Heart left ventricle (tissue), 16 donors: ENCODE measurements around the gene DSCAML1. TPM values are rescaled to one million over a fixed set of nuclear protein-coding genes. Genes with fewer than 3 reads are reported as not detected.

Experiments
- ATAC-seq, 4 donors: fragments of 200-7000 bp; cut with Tn5 transposase; one replicate each; pipeline ENCODE4 v1.9.1; 2020 to 2022; ENCODE audit warnings: moderate library complexity in 4 of 4, mild to moderate bottlenecking in 3 of 4, moderate number of reproducible peaks in 1 of 4
- DNase-seq, 5 donors: peaks; one replicate each; pipeline ENCODE4 v3.0.0-alpha.2; 2020
- H3K27ac ChIP-seq, 12 donors: fragments of 200-600 bp; sonication (generic) in 4 of 12; one replicate each; pipeline versions ENCODE4 v1.5.0 to v1.8.0; 2016 to 2022; ENCODE audit warnings: mild to moderate bottlenecking in 2 of 12
- H3K27me3 ChIP-seq, 9 donors: fragments of 200-600 bp; sonication (generic) in 2 of 9; one replicate each; pipeline versions ENCODE4 v1.5.1 to v1.8.0; 2016 to 2022; ENCODE audit warnings: mild to moderate bottlenecking in 3 of 9
- H3K36me3 ChIP-seq, 9 donors: fragments of 200-600 bp; sonication (generic) in 2 of 9; one replicate each; pipeline versions ENCODE4 v1.5.0 to v1.8.0; 2018 to 2022; ENCODE audit warnings: mild to moderate bottlenecking in 2 of 9
- H3K4me1 ChIP-seq, 12 donors: fragments of 200-600 bp; sonication (generic) in 4 of 12; one replicate each; pipeline versions ENCODE4 v1.5.0 to v1.8.0; 2016 to 2022; ENCODE audit warnings: mild to moderate bottlenecking in 3 of 12
- H3K4me3 ChIP-seq, 12 donors: fragments of 200-600 bp; sonication (generic) in 4 of 12; one replicate each; pipeline versions ENCODE4 v1.5.0 to v1.8.0; 2017 to 2022; ENCODE audit warnings: mild to moderate bottlenecking in 9 of 12, moderate library complexity in 4 of 12
- H3K9me3 ChIP-seq, 12 donors: fragments of 200-600 bp; sonication (generic) in 4 of 12; one replicate each; pipeline versions ENCODE4 v1.5.0 to v1.8.0; 2016 to 2022; ENCODE audit warnings: mild to moderate bottlenecking in 1 of 12
- CTCF ChIP-seq, 12 donors: fragments of 200-600 bp; sonication (generic) in 4 of 12; IDR thresholded peaks; one replicate each; pipeline versions ENCODE4 v1.5.0 to v1.8.0; 2018 to 2022; ENCODE audit warnings: antibody characterized with exemption in 12 of 12, mild to moderate bottlenecking in 5 of 12
- POLR2A ChIP-seq, 2 donors: fragments of 450-650 bp; IDR thresholded peaks; one replicate each; pipeline ENCODE4 v1.6.1; 2017; ENCODE audit warnings: antibody characterized with exemption in 2 of 2, mild to moderate bottlenecking in 2 of 2, moderate library complexity in 2 of 2
- WGBS, 4 donors: extraction: QIAGEN DNeasy Blood & Tissue Kit in 2 of 4; methylation state at CpG; one replicate each; pipeline versions ENCODE4 v1.1.5 to v1.1.7; 2013 to 2018; 5-methylcytosine and 5-hydroxymethylcytosine counted together
- intact Hi-C, 10 donors: fragments of 100-400 bp; cut with DNase I; formaldehyde crosslinking; loops; one replicate each; pipeline versions ENCODE4 v1.11.1 to v1.14.2; 2022
- polyA plus RNA-seq, 2 donors: library from polyadenylated mRNA; stranded (reverse); fragments of 200-250 nt; gene quantifications; one replicate each; pipeline ENCODE4 v1.2.3, GENCODE V29; 2013
- total RNA-seq, 9 donors: library from RNA; depleted of rRNA in 2 of 9; stranded (reverse); fragments of >200 nt in 2 of 9; fragmentation: NEBNext Ultra II Directional in 3 of 9; extraction: Animal tissue kit (Norgen Biotek cat#: 25700) in 3 of 9; gene quantifications; one replicate each; pipeline versions ENCODE4 v1.1.0 to v1.2.4, GENCODE V29; 2016 to 2023
- donor health status: ischemic (EF 13 %, LVEDD 7.1; RV severe dilation, severe dysfunction).
- donor health status: healthy with polysubstance abuse.
- donor health status: DM: no; HTN: yes; CAD: no.
- donor health status: DM: no; HTN: no; CAD: no.
- donor health status: ischemic (EF 25% LVEDD 6.9; RV normal size, moderate dysfunction).
- donor health status: ischemic (EF 25% LVEDD 5.7; RV mildly dilated, moderate dysfunction).
- donor health status: healthy.
- donor health status: DM: yes; HTN: yes; CAD: no.
- donor health status: ischemic (EF 35%, LVEDD 5.7; RV mildly dilated, moderate dysfunction).
- donor health status: nonischemic (EF 11% LVEDD 7.7; RV severe dilation, severe dysfunction).
- donor health status: DM: yes; HTN: yes; CAD: no.
- donor health status: PGD.
- donor health status: ischemic (EF 29% LVEDD 5.4; RV normal size, mild dysfunction).
- donor health status: nonischemic (EF 23%, LVEDD 6.1; RV moderate dilation, normal function).

Gene DSCAML1
- total and polyA plus RNA-seq, 11 donors = 0.05 to 1.7 (median 0.76) TPM

GRCh38 chr11:117600234-117600783 is 196.7 kb downstream of the DSCAML1 start:
- H3K27me3 ChIP-seq = no peaks in the 10 kb centered on the region
- TF ChIP-seq POLR2A (IDR thresholded peaks at IDR 0.05) = no peak
- TF ChIP-seq CTCF (IDR thresholded peaks at IDR 0.05) = no peak
- ATAC-seq (peak in 1 of 4 donors; percentile 24), DNase-seq (no peak)
- no peak overlapping the region for H3K4me3 ChIP-seq
- H3K36me3 ChIP-seq = no peaks in the 10 kb centered on the region
- peaks cover 0 to 12% (median 0%) of the 10 kb centered on the region in 12 donors for H3K4me1 ChIP-seq
- intact Hi-C loops = no loop called here
- no peaks in the 10 kb centered on the region for H3K9me3 ChIP-seq
- 43 to 48% (median 46%) methylated on average over 8 to 10 of the region's 10 CpGs for WGBS, 4 donors
- H3K27ac ChIP-seq = no peak overlapping the region

GRCh38 chr11:117597071-117597470 is 199.9 kb downstream of the DSCAML1 start:
- H3K36me3 ChIP-seq = no peaks in the 10 kb centered on the region
- DNase-seq (peak in 3 of 5 donors; percentile 20 to 44 (median 39)), ATAC-seq (no peak)
- TF ChIP-seq CTCF (IDR thresholded peaks at IDR 0.05) = no peak
- no peak for TF ChIP-seq POLR2A (IDR thresholded peaks at IDR 0.05)
- H3K27me3 ChIP-seq = no peaks in the 10 kb centered on the region
- peaks cover 0 to 12% (median 0%) of the 10 kb centered on the region in 12 donors for H3K4me1 ChIP-seq
- H3K27ac ChIP-seq = no peak overlapping the region
- H3K9me3 ChIP-seq = no peaks in the 10 kb centered on the region
- WGBS, 4 donors = 47 to 54% (median 51%) methylated on average over 7 of the region's 7 CpGs
- intact Hi-C loops = no loop called here
- H3K4me3 ChIP-seq = no peak overlapping the region

GRCh38 chr11:117595440-117595839 is 201.6 kb downstream of the DSCAML1 start:
- Histone ChIP-seq H3K27ac (no peak overlapping the region), H3K27me3 (no peaks in the 10 kb centered on the region), H3K4me1 (peaks cover 0 to 6% (median 0%) of the 10 kb centered on the region in 12 donors), H3K4me3 (no peak overlapping the region), H3K9me3 (no peaks in the 10 kb centered on the region), H3K36me3 (no peaks in the 10 kb centered on the region)
- ATAC-seq (no peak), DNase-seq (no peak)
- TF ChIP-seq POLR2A (IDR thresholded peaks at IDR 0.05) (no peak), CTCF (IDR thresholded peaks at IDR 0.05) (no peak)
- 43 to 63% (median 59%) methylated on average over 6 of the region's 6 CpGs for WGBS, 4 donors
- intact Hi-C loops = no loop called here

- Histone ChIP-seq H3K4me1 (no peaks in the 10 kb centered on the region), H3K27ac (no peak overlapping the region), H3K36me3 (no peaks in the 10 kb centered on the region), H3K27me3 (no peaks in the 10 kb centered on the region), H3K4me3 (no peak overlapping the region), H3K9me3 (no peaks in the 10 kb centered on the region)
- intact Hi-C loops = no loop called here
- DNase-seq = no peak
- 68 to 76% (median 70%) methylated on average over 1 of the region's 1 CpG for WGBS, 4 donors
- TF ChIP-seq CTCF (IDR thresholded peaks at IDR 0.05) = no peak
- ATAC-seq = no peak
Measured at GRCh38 chr11:117594721-117595120, 202.3 kb downstream of the DSCAML1 start.
